ENCODE results near the gene TRIM32.

TRIM32 gene

GRCh38 chr9:116706310-116707290 lies 19.5 kb downstream of the TRIM32 start:
- DNase-seq = no peak

DNA sequence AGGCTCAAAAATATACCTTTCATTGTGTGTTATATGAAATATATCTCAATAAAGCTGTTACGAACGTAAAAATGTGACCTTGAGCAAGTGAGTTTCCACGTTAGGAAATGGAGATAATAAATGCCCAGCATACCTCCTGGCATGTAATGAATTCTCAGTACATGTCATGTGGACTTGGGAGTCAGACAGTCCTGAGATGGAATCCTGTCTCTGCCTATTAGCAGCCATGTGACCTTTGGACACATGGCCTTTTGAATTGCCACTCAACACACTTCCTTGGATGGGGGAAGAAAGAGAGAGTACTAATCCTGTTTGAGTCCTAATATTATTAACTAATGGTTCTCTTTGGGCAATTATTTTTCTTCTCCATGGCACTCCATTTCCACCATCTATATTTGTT lies 25.7 kb downstream of the TRIM32 start:
- DNase-seq = no peak

DNA sequence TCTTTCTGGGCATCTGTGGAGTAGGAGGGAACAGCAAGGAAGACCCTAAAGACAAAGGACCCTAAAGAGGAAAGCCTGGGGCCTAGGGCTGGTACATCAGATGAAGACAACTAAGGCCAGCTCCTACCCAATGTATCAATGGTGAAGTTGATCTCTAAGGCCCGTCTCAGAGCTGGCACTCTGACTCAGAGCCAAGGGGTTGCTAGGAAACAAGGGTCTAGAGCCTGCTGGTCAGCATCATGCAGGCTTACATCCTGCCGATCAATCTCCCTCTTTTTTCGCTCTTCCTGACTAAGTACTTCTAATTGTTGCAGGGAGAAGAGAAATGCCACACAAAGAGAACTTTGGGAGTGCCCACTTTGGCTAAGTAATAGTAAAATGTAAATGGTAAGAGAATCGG lies 26.2 kb downstream of the TRIM32 start:
- no peak for DNase-seq

DNA sequence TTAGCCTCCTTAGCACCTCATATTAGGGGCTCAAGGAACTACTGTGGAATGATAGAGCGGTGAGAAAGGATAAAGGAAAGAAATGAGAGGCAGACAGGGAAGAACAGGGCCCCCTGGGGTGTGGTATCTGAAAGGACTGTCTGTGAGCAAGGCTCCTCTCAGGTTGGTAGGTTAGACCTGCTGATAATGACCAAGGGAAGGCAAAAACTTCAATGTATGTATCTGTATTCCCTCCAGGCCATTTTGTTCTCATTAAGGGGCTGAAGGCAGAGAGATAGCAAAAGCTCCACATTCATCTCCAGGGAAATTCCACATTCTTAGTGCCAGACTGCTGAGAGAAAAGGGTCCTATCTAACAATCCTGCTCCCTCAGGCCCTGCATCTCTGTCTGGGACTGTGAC lies 28.6 kb downstream of the TRIM32 start:
- DNase-seq = no peak

DNA sequence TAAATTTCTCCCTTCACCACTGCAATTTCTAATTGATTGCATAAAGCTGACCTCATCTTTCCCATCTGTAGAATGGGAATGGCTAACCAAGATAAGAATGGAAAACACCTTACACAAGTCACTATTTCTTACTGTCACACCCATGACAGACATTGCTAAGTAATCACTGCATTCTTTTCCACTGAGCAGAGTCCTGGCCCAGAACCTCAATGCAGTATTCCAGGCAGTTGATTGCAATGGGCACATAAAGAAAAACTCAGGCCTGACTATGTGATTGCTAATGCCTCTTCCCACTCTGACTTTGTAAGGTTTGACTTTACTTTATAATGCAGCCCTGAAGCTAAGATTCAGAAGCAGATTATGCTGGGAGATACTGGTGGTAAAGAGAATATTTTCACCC lies 29.3 kb downstream of the TRIM32 start:
- DNase-seq = no peak

DNA sequence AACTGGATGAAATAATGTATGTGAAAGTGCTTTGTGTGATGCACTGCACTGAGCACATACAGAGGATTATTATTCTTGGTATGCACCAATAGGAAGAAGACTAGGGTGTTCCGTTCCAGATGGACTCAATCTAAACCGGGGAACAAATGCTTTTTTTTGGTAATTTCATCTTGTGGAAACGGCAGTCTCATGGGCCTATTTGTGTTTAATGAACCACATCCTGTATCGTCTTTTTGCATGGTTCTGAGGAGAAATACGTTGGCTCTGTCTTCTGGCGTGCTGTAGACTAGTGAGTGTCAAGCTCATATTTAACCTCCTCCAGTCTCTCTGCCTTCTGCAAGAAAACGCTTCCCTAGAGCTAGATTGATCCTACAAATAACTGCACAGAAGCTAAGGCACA lies 30.0 kb downstream of the TRIM32 start:
- DNase-seq = no peak

GRCh38 chr9:116718111-116718510 lies 31.0 kb downstream of the TRIM32 start:
- no peak for DNase-seq

GRCh38 chr9:116720111-116720510 lies 33.0 kb downstream of the TRIM32 start:
- DNase-seq = no peak

DNA sequence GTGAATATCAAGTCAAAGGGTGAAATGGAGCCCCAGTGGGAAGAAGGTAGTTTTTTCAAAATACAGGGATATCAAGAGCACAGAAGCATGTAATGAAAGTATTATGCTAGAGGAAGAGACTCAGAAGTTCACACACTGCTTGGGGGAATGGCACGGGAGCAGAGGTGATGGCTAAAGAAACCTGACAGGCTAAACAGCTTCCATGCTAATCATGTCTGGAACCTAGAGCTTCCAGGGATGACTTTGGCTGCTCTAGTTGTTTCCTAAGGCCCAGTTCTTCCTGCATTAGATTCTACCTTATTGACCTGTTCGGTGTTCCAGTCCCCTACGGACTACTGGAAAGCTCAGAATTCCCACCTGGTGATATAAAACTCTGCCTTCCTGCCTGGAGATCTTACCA lies 34.3 kb downstream of the TRIM32 start:
- no peak for DNase-seq

DNA sequence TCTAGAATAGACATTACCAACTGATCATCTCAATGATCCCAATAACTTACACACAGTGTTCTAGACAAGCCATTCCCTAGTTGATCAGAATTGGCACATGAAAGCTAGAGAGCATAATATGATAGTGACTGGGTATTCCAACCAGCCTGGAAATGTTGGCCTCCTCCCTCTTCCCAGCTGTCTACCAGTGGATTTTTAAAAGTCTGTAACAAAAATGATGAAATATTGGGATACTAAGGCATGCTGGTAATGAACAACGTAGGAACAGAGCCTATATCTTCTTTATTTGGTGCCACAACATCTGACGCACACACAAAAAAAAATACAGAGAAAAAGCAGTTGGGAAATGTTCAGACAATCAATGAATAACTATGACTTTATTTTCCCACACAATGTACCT lies 34.8 kb downstream of the TRIM32 start:
- DNase-seq = no peak

DNA sequence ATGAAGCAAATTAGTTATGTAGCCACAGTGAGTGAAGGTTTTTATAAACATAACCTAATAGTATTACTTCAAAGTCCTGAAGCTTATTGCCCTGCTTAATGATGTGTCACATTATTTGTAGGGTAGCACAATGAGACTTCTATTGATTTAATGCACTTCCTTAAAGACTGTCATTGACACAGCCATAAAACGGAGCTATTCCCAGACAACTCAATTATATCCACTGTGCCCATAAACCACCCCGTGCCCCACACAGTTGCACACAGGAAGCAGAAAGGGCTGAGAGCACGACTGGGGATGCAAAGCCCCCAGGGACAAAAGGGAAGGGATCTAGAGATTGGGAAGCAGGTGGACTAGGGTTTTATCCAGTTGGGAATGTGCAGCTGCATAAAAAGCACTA lies 37.0 kb downstream of the TRIM32 start:
- DNase-seq = no peak

DNA sequence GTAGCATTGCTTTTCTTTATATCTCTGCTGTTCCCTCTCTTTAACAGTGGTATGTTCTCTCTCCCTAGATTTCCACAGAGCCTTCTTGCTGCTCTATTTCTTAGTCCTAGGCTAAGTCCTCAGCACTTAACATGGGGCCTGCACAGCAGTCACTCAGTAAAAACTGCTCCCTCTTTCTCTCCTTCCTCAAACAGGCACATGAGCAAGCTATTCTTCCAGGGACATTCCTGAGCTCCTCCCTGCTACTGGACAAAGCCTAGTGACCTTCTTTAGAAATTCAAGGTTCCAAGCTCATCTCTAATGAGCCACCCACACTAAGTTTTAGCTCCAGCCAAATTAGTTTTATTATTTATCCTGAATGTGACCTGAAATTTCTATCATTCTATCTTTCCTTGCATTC lies 39.5 kb downstream of the TRIM32 start:
- no peak for DNase-seq

GRCh38 chr9:116733010-116733641 lies 46.0 kb downstream of the TRIM32 start:
- DNase-seq = no peak

- DNase-seq = no peak
Observed at GRCh38 chr9:116736399-116737151, 49.5 kb downstream of the TRIM32 start.

GRCh38 chr9:116737152-116737546 lies 50.0 kb downstream of the TRIM32 start:
- peak; percentile 55 to 78 for DNase-seq

DNA sequence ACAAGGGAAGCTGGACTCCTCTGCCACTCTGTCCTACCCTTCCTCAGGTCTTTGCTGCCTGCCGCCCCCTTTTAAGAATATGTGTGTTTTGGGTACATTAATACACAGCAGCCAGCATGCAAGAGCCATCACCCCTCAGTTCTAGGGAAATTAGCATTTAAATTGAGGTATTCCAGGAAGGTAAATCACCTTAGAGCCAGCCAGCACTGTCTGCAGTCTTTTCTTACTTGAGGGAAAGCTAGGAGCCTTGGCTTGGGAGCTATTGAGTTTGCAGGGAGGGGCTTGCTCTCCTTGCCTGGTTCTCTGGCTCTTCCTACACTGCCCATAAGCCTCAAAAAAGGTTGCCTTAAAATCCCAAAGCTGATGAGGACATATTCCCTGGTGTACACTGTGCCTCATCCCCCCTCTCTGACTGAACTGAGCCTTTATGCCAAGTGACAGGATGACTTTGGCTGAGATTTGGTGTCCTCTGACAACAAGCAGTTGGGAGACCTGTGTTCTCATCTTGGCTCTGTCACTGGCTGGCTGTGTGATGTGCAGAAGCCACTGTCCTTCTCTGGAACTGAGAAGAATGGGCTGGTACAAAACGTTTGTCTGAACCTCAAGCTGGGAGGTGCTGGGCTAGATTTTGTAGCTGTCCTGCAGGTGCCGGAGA lies 54.1 kb downstream of the TRIM32 start:
- DNase-seq = no peak

GRCh38 chr9:116741742-116742141 lies 54.6 kb downstream of the TRIM32 start:
- no peak for DNase-seq

DNA sequence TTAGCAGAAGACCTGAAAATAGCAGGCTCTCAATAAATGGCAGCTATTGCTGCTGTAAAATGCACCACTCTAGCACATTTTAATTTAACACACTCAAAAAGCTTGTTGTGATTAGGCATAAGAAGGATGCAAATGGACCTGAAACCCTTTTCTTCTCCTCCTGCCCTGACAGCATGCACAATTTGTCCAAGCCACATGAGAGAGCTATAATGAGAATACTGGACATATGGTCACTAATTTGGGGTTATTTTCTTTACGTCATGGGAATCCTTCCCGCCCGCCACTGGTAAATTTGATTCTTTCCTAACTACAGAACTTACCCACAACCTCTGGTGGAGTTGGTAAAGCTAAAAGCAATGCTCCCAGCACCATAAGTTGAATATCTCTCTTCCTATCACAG lies 62.1 kb downstream of the TRIM32 start:
- DNase-seq = no peak

- DNase-seq = no peak
Observed at GRCh38 chr9:116749772-116750171, 62.7 kb downstream of the TRIM32 start.

- DNase-seq = no peak
Observed at GRCh38 chr9:116750510-116750909, 63.4 kb downstream of the TRIM32 start.

Data from stimulated activated CD4-positive, alpha-beta T cell treated with anti-CD3 and anti-CD28 coated beads, Interleukin-2, amount 100 ng/mL, for 24 hours (primary cell).